HTERT RPE-1 (cell line): Measurements from ENCODE around the gene S100A7A.
"Not testable (repeated sequence)": the region's sequence is repeated elsewhere in the genome, so short reads cannot be mapped to it uniquely, and the experiment has no call there.

Experiments used
- in situ Hi-C: fragments of 300-500 bp; cut with MboI; formaldehyde crosslinking; loops from 4 replicates; pipeline ENCODE4 v1.14.3; 2020; ENCODE audit warnings: low sequenced_read_pairs

S100A7A gene

DNA sequence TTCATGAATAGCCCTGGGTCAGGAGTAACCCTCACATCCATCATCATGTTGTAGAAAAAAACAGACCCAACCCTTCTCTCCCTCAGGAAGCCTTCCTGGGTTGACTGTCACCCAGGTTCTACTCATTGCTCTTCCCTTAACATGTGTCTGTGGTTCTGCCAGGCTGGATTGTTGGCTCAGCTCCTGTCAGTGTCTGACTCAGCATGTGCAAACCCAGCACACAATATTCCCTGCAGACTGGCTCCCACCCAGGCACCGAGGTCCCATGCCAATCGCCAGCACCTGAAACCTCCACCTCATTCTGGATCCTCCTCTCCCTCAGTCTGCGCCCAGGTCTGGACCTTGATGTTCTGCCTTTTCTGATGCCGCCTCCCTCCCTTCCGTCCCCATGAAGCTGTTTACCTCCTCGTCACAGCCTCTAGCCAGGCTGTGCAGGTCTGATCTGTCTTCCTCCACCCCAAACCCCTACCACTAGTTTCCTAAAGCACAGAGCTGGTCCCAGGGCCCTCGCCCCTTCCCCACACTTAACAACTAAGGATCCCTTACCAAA lies 21.1 kb upstream of the S100A7A start:
- in situ Hi-C loops, result no loop called here

- in situ Hi-C loops, result no loop called here
These were observed 20.5 kb upstream of the S100A7A start for GRCh38 chr1:153395776-153396175.

DNA sequence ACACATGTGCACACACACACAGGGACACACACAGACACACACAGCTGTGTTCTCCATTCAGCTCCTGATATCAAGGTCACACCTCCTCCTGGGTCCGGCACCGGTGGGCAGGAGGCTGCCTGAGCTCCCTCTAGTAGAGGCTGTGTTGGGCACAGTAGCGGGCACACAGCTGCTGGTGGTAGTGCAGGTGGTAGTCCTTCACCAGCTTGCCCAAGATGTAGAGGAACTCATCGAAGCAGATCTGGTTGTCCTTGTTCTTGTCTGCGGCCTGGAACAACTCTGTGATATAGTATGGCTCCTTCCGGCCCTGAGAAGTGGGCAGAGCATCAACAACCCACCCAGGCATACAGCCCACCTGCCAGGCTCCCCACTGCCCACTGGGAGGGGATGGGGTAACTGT lies 19.9 kb upstream of the S100A7A start:
- in situ Hi-C loops, result no loop called here

DNA sequence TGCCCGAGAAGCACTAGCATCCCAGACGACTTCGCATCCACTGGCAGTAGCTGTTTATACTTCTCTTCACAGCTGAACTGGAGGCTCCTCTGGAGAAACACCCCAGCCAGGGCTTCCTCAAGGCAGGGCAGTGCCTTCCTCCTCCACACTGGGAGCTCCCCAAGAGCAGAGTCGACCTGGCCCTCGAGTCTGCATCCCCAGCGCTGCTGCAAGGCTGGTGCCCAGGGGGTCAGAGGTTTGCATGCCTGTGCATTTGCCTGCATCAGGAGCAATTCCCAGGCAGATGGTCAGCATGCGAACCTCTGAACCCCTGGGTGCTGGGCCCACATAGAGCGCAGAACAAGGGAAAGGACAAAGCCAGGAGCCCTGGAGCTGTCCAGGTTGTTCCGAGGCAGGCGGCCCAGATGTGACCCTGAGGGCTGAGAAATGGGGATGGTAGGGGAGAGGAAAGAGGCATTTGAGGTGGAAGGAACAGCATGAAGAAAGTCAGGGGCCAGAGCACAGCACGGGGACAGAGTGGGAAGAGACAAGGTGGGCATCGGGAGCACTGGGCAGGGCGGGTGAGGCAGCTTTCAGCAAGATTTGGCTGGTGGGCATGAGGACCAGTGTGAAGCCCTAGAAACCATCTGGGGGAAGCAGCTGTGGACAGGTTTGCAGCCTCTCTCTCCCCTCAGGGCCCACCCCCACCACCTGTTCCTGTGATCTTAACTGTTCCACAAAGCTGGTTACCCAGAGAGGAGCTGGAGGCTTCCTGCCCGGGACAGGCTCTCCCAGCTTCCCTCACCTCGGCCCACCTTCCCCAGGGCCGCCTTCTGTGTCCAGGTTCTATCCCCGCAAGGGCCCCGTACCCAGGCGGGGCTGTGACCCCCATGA lies 19.0 kb upstream of the S100A7A start:
- in situ Hi-C loops, result no loop called here

DNA sequence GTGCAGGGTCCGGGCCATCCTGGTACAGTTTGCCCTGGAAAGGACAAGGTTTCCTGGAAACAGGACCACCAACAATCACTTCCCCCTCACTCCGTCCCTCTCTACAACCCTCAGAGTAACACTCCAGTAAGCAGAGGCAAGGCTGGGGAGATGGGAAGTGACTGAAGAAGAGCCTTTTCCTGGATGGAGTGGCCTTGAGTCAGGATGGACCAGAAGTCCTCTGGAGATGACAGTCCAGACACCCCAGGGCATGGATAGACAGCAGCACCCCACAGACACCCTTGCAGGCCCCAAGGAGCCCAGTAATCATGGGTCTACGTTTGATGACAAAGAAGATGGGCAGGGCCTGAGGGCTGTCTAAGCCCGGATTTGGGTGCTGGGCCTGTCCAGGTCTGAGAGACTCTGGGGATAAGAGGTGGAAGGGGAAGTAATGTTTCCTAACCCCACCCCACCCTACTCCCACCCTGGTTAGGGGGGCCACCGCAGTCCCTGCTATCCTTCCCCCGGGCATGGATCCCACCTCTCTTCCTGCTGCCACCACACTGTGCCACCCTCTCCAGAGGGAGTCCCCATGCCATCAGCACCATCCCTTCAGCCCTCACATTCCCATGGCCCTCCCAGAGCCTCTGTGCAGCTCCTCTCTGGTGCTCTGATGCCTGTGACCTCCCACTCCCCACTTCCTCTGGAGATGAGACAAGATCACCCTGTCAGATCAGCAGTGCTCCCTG lies 18.2 kb upstream of the S100A7A start:
- in situ Hi-C loops, result no loop called here

GRCh38 chr1:153399401-153400055 lies 16.8 kb upstream of the S100A7A start:
- in situ Hi-C loops, result no loop called here

DNA sequence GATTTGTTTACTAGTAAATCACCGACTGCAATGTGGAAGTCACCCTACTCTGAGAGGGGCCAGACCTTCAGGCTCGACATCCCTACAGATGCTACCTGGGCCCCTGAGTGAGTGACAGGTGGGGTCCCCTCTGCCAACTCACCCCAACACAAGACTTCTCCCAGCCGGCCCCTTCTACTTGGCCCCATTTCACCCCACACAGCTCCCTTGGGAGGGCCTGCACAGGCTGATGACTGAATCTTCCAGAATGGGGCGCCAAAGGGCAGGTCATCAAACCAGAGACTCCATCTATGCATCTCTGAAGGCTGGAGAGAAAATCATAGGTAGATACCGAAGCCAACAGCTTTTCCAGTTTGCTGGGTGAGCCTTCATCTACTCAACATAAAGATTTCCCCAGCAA lies 16.1 kb upstream of the S100A7A start:
- in situ Hi-C loops, result no loop called here

- in situ Hi-C loops, result no loop called here
These were observed 14.9 kb upstream of the S100A7A start for GRCh38 chr1:153401461-153401860.

- in situ Hi-C loops, result no loop called here
These were observed 14.1 kb upstream of the S100A7A start for GRCh38 chr1:153402226-153402625.

GRCh38 chr1:153403421-153404085 lies 12.8 kb upstream of the S100A7A start:
- in situ Hi-C loops, result no loop called here

- in situ Hi-C loops, result no loop called here
These were observed 12.2 kb upstream of the S100A7A start for GRCh38 chr1:153404086-153404635.

- in situ Hi-C loops, result no loop called here
These were observed 11.6 kb upstream of the S100A7A start for GRCh38 chr1:153404768-153405167.

DNA sequence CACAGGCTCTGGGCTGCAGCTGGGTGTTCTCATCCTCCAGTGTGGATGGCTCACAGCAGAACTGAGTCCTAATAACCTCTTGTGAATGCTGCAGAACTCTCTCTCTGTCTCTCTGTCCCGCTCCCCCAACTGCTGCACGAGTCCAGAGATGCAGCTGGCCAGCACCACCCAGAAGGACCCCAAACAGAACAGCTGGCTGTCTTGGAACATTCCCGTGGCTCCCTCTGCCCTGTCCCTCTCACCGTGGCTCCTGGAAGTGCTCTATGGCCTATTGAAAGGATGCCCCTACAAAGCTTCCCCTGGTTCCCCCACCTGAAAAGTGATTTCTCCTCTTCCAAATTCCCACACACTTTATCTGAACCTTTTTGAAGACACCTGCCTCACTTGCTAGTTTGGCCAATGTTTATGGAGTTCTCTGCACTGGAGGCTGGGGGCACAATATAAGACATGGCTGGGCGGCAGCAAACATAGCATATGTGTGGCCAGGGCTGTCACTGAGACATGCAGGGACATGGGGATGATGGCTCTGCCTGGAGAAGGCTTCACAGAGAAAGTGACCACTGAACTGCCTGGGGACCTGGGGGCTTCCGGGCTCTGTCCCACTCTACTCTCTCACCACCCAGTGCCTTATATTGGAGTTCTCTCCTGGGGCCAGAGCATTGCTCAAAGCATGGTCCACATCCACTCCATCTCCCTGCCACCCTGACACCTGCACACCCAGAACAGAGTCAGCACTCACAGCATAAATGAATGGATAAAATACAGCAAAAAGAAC lies 10.3 kb upstream of the S100A7A start:
- in situ Hi-C loops, result not testable (repeated sequence)

DNA sequence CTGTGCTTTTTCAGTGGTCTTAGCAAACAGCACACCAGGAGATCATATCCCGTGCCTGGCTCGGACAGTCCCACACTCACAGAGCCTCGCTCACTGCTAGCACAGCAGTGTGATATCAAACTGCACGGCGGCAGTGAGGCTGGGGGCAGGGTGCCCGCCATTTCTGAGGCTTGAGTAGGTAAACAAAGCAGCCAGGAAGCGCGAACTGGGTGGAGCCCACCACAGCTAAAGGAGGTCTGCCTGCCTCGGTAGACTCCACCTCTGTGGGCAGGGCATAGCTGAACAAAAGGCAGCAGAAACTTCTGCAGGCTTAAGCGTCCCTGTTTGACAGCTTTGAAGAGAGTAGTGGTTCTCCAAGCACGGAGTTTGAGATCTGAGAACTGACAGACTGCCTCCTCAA lies 9.0 kb upstream of the S100A7A start:
- in situ Hi-C loops, result not testable (repeated sequence)

DNA sequence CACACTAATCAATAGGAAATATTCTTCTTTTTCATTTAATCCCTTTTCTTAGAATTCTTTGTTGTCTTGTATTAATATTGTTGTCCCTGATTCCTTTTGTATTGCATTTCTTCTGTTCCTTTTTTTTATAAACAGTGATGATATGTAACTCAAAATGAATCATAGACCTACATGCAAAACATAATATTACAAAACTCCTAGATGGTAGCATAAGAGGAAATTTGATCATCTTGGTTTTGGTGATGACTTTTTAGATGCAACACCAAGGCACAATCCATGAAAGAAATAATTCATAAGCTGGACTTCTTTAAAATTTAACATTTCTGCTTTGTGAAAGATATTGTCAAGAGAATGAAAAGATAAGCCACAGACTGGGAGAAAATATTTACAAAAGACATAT lies 2.4 kb upstream of the S100A7A start:
- in situ Hi-C loops, result not testable (repeated sequence)

- in situ Hi-C loops, result no loop called here
These were observed 992 bp downstream of the S100A7A start for GRCh38 chr1:153417136-153417888.

DNA sequence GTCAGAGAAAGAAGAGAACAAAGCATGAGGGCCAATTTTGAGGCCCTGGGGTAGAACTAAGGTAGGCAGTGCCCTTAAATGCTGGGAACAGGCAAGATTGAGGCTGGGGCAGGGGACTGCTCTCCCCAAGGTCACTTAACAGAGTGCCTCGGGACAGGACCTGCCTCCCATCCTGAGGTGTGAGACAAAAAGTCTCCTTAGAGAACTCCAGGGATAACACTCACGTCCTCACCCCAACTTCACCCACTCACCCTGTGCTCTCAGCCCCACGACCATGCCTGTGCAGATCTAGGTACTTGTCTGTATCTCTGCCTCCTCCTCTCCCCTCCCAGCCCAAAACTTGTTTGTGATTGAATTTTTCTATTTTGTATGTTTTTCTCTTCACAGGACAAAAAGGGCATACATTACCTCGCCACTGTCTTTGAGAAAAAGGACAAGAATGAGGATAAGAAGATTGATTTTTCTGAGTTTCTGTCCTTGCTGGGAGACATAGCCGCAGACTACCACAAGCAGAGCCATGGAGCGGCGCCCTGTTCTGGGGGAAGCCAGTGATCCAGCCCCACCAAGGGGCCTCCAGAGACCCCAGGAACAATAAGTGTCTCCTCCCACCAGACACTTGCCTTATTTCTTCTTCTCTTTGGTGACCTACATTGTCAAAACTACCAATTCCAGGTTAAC lies 2.6 kb downstream of the S100A7A start:
- in situ Hi-C loops, result not testable (repeated sequence)

- in situ Hi-C loops, result not testable (repeated sequence)
These were observed 3.1 kb downstream of the S100A7A start for GRCh38 chr1:153419436-153419793.

- in situ Hi-C loops, result no loop called here
These were observed 4.0 kb downstream of the S100A7A start for GRCh38 chr1:153420306-153420705.
